ENCODE measurements around the gene ATP5F1D. TPM values are rescaled to one million over a fixed set of nuclear protein-coding genes. Genes with fewer than 3 reads are reported as not detected.
A peak's percentile ranks its signal among the peaks of the same experiment; 100 is the strongest.

ATP5F1D gene
- total RNA-seq, 1 experiment from 2014 or later: 102 TPM

GRCh38 chr19:1216756-1217155, 24.8 kb upstream of the ATP5F1D start:
- no peaks in the 10 kb centered on the region for H3K9me2 ChIP-seq (replicated peaks; ENCODE audit: low read length)
- H3K27me3 ChIP-seq (ENCODE audit: low read length): no peaks in the 10 kb centered on the region
- no peaks in the 10 kb centered on the region for H3K36me3 ChIP-seq (ENCODE audit: low read depth, low read length)
- ATAC-seq (no peak), DNase-seq (no peak)
- intact Hi-C loops (cut with micrococcal nuclease): no loop called here
- H3K27ac ChIP-seq (ENCODE audit: low read length): peak overlapping the region; percentile 52
- no peak overlapping the region; the same call in 1 of the 2 replicates for H3K9ac ChIP-seq (ENCODE audit: low read length)
- peaks cover 25% of the 10 kb centered on the region for H3K4me1 ChIP-seq (ENCODE audit: insufficient read depth, low read length)
- POLR2A ChIA-PET (ENCODE audit: unreplicated experiment): no interaction called here
- CTCF ChIA-PET: interaction anchor here (0.5 kb wide), 1 partner anchor 22 kb away, joined by 7 read pairs; no protein-coding TSS in a partner anchor
- no TSS peak for BruUV-seq (replicated peaks)
- peaks cover 65% of the 10 kb centered on the region for H3K79me2 ChIP-seq (ENCODE audit: low read length)
- H4K20me1 ChIP-seq (ENCODE audit: low read length): 0 out of 2 replicates have a peak, but pooled peaks cover 2% of the 10 kb centered on the region
- TF ChIP-seq EZH2 (IDR thresholded peaks at IDR 0.05; ENCODE audit: low read length, unreplicated experiment): no peak
- no peaks in the 10 kb centered on the region for H3F3A ChIP-seq (ENCODE audit: low read length, unreplicated experiment)
- no peaks in the 10 kb centered on the region for H3K9me3 ChIP-seq (ENCODE audit: low read length)
- H2AFZ ChIP-seq (ENCODE audit: low read length): no peak overlapping the region
- 0 out of 2 replicates have a peak overlapping the region, but pooled peaks have one; percentile 47 for H3K4me2 ChIP-seq (ENCODE audit: low read length)
- no peak overlapping the region for H3K4me3 ChIP-seq (ENCODE audit: low read length)

DNA sequence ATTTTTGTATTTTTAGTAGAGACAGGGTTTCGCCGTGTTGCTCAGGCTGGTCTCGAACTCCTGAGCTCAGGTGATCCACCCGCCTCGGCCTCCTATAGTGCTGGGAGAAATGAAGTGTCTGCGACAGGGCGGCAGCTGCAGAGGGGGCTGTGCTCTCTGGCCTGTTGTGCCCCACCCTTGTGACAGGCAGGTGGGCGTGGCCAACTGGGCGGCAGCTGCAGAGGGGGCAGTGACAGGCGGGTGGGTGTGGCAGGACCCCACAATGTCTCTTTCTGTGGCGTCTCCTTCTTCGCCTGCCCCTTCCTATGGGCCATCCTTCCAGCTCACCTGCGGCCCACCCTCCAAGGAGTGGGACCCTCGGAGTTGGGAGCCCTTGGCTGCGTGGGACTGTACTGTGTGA, 24.2 kb upstream of the ATP5F1D start:
- Histone ChIP-seq H3K4me3 (ENCODE audit: low read length) (no peak overlapping the region), H3F3A (ENCODE audit: low read length, unreplicated experiment) (no peaks in the 10 kb centered on the region), H3K36me3 (ENCODE audit: low read depth, low read length) (no peaks in the 10 kb centered on the region), H3K79me2 (ENCODE audit: low read length) (peaks cover 59% of the 10 kb centered on the region), H3K4me1 (ENCODE audit: insufficient read depth, low read length) (peaks cover 25% of the 10 kb centered on the region), H3K27me3 (ENCODE audit: low read length) (no peaks in the 10 kb centered on the region), H2AFZ (ENCODE audit: low read length) (no peak overlapping the region), H4K20me1 (ENCODE audit: low read length) (0 out of 2 replicates have a peak, but pooled peaks cover 2% of the 10 kb centered on the region), H3K9me3 (ENCODE audit: low read length) (no peaks in the 10 kb centered on the region), H3K9ac (ENCODE audit: low read length) (no peak overlapping the region), H3K27ac (ENCODE audit: low read length) (no peak overlapping the region), H3K9me2 (replicated peaks; ENCODE audit: low read length) (no peaks in the 10 kb centered on the region), H3K4me2 (ENCODE audit: low read length) (no peak overlapping the region)
- BruUV-seq (replicated peaks): no TSS peak
- DNase-seq (no peak), ATAC-seq (no peak)
- TF ChIP-seq CTCF (conservative IDR thresholded peaks at IDR 0.05; ENCODE audit: low read depth, low read length) (no peak), EZH2phosphoT487 (IDR thresholded peaks at IDR 0.05; ENCODE audit: borderline replicate concordance, low read length) (no peak), EZH2 (IDR thresholded peaks at IDR 0.05; ENCODE audit: low read length, unreplicated experiment) (no peak)
- ChIA-PET POLR2A (ENCODE audit: unreplicated experiment) (no interaction called here), CTCF (no interaction called here)
- intact Hi-C loops (cut with micrococcal nuclease): no loop called here

DNA sequence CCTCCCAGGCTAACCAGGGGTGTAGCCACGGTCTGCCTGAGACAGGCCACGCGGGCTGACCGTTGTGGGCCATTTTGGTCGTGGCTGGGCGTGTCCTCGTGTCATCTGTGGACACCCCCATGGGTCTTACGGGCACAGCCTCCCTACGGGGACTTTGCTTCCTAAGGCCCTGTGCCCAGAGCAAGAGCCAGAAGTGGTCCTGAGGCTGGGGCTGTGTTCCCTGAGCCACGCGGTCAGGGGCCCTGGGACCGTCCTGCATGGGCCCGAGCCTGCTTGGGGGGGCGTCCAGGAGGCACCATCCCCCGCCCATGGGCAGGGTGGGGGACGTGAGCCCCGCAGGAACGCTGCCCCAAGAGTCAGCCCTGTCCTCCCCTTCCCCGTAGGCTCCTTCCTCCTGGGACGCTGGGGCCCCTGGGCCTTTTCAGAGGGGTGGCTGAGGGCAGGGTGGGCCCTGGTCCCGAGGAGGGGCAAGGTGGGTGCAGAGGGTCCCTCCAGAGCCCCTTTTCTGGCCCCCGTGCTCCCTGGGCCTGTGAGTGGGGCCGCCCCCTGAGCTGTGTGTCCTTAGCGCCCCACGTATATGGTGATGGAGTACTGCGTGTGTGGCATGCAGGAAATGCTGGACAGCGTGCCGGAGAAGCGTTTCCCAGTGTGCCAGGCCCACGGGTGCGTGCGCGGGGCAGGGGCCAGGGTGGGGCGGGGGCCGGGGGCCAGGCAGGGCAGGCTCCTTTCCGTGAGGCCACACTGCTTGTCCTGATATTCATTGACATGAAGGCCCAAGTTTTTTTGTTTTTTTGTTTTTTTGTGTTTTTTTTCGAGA, 22.6 kb upstream of the ATP5F1D start:
- Histone ChIP-seq H3K27ac (ENCODE audit: low read length) (no peak overlapping the region), H3K36me3 (ENCODE audit: low read depth, low read length) (no peaks in the 10 kb centered on the region), H3K4me3 (ENCODE audit: low read length) (no peak overlapping the region), H3K9me3 (ENCODE audit: low read length) (no peaks in the 10 kb centered on the region), H3K9me2 (replicated peaks; ENCODE audit: low read length) (no peaks in the 10 kb centered on the region), H3F3A (ENCODE audit: low read length, unreplicated experiment) (no peaks in the 10 kb centered on the region), H2AFZ (ENCODE audit: low read length) (no peak overlapping the region), H3K9ac (ENCODE audit: low read length) (no peak overlapping the region), H3K27me3 (ENCODE audit: low read length) (no peaks in the 10 kb centered on the region), H3K4me1 (ENCODE audit: insufficient read depth, low read length) (peaks cover 25% of the 10 kb centered on the region), H3K4me2 (ENCODE audit: low read length) (no peak overlapping the region), H4K20me1 (ENCODE audit: low read length) (0 out of 2 replicates have a peak, but pooled peaks cover 2% of the 10 kb centered on the region), H3K79me2 (ENCODE audit: low read length) (peaks cover 44% of the 10 kb centered on the region)
- ATAC-seq (no peak), DNase-seq (no peak)
- intact Hi-C loops (cut with micrococcal nuclease): no loop called here
- ChIA-PET POLR2A (ENCODE audit: unreplicated experiment) (no interaction called here), CTCF (no interaction called here)
- no peak for TF ChIP-seq CTCF (conservative IDR thresholded peaks at IDR 0.05; ENCODE audit: low read depth, low read length)
- no peak for TF ChIP-seq EZH2 (IDR thresholded peaks at IDR 0.05; ENCODE audit: low read length, unreplicated experiment)
- no peak for TF ChIP-seq EZH2phosphoT487 (IDR thresholded peaks at IDR 0.05; ENCODE audit: borderline replicate concordance, low read length)
- no TSS peak for BruUV-seq (replicated peaks)

Data from PC-3 (cell line).